Mucosa of stomach (tissue), 1 donor: Measurements from ENCODE around the gene FAM186B.

Source experiments
- H3K27me3 ChIP-seq: one replicate; pipeline ENCODE4 v1.7.0; 2013; ENCODE audit warnings: mild to moderate bottlenecking, low read length; ENCODE audit not compliant: control insufficient read depth, insufficient read depth
- H3K36me3 ChIP-seq: one replicate; pipeline ENCODE4 v1.7.0; 2013; ENCODE audit warnings: low read length; ENCODE audit not compliant: control insufficient read depth, insufficient read depth
- H3K4me1 ChIP-seq: one replicate; pipeline ENCODE4 v1.7.0; 2013; ENCODE audit warnings: mild to moderate bottlenecking, low read length; ENCODE audit not compliant: control insufficient read depth, insufficient read depth
- H3K4me3 ChIP-seq: one replicate; pipeline ENCODE4 v1.7.0; 2013; ENCODE audit warnings: low read length
- H3K9ac ChIP-seq: one replicate; pipeline ENCODE4 v1.7.0; 2013; ENCODE audit warnings: mild to moderate bottlenecking, low read length, moderate library complexity
- H3K9me3 ChIP-seq: one replicate; pipeline ENCODE4 v1.7.0; 2013; ENCODE audit warnings: mild to moderate bottlenecking, low read length, moderate library complexity; ENCODE audit not compliant: control insufficient read depth
- donor health status: Pancreatic carcinoma.

The FAM186B gene

DNA sequence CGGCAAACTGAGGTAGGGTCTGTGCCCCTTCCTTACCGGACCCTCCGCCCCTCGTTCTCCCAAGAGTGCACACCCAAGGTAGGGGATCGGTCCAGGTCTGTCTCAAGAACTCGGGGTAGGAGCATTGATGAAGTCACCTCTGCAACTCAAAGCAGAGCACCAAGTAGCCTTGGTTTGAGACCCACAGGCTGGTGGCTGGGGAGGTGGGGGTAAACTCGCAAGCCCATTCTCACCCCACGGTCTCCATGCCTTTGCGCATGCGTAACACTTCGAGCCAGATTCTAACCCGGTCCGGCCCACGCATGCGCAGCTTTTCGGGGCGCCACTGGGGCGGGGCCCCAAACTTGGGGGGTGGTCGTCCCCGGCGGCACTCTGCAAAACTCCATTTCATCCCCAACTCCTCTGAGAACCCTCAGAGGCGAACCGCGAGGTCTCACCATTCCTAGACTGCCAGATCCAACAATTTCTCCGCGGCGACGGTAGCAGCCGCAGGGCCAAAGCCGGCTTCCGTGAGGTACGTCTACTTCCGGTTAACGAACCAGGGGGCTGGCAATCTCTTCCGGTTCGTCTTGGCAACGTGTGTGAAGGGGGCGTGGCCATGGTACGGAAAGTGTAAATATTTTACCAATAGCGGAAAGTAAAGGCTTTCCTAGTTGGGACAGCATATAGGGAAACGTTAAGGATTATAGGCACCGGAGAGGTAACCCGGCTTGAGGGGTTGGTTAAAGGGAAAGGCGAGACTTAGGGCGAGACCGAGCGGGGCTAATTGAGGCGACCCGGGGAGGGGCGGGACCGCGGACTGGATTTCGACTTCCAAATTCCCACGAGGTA lies 37.6 kb downstream of the FAM186B start, which contains the start of gene MCRS1:
Gene MCRS1, minus strand, starts transcription at position 532 of the 831 bp plus-strand sequence. CDS start 1,411 bp downstream, outside the sequence.
- Histone ChIP-seq H3K4me3 (peak within 1 kb of the TSS; percentile 81), H3K36me3 (peaks cover 14% of the 10 kb centered on the region), H3K9ac (peak within 1 kb of the TSS; percentile 74), H3K9me3 (no peaks in the 10 kb centered on the region), H3K4me1 (peaks cover 14% of the 10 kb centered on the region), H3K27me3 (no peaks in the 10 kb centered on the region)

DNA sequence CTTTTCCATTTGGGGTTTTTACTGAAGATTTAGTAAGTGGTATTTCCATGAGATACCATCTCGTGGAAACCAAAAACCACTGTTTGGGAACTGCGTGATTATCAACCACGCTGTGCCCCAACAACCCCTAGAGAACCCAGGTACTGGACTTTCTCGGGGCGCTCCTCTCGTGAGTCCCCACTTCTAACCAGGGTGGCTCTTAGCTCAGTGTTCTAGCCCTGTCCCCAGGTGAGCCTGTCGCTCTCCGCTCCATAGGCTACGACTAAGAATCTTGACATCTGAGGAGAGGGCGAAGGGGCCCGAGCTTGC lies 38.2 kb downstream of the FAM186B start:
- Histone ChIP-seq H3K27me3 (no peaks in the 10 kb centered on the region), H3K9me3 (no peaks in the 10 kb centered on the region), H3K4me1 (peaks cover 14% of the 10 kb centered on the region), H3K36me3 (peaks cover 18% of the 10 kb centered on the region), H3K4me3 (peak overlapping the region; percentile 81), H3K9ac (peak overlapping the region; percentile 74)

DNA sequence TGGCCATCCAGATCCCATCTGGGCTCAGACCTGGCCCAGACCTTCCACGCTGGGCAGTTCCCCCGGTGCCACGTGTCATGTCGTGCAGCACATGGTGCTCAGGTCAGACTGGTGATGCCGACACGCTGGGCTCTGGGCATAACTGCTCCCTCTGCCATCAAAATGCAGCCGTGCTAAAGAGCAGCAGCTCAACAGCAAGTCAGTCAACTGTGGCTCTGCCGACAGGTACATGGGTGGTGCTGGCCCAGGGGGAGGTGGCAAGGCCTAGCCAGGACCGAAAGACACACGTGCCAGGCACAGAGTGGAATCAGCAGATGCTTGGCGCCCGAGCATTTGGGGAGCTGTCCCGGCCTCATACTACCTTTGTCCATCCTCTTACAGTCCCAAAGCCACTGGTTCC lies 39.1 kb downstream of the FAM186B start:
- Histone ChIP-seq H3K9me3 (no peaks in the 10 kb centered on the region), H3K27me3 (no peaks in the 10 kb centered on the region), H3K36me3 (peaks cover 23% of the 10 kb centered on the region), H3K4me3 (no peak overlapping the region), H3K9ac (peak overlapping the region; percentile 74), H3K4me1 (peaks cover 14% of the 10 kb centered on the region)

DNA sequence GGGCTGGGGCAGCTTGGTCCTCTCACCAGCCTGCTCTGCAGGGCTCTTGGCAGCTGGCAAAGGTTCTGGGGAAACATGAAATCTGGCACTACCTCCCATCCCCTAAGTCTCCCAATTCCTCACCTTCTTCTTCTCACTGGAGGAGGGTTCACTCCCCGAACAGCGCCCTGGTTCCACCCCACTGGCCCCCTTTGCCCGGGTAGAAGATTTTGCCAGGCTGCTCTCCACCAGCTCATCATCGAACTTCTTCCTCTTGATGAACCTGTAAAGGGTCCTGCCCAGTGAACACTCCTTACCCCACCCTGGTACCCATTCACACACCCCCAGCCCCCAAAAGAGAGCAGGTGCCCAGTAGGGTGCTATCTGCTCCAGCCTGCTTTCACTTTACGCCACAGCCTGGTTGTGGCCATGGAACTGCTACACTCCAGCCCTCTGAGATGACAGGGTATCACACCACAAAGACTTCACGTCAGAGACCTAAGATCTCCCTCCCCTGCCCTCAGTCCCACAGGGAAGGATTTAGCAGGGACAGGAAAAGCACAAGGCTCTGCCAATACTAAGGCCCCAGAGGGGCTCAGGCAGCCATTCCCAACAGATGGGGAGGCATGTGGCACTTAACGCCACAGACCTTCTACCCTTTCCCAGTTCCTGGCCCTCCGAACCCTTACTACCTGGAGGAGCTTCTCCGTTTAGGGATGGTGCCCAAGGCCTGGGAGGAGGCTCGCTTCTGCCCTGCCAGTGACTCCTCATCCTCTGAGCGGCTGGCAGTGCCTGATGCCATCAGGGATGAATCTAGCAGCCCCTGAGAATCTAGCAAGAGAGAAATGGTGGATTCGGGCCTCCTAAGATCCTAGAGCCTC lies 39.8 kb downstream of the FAM186B start:
- no peak overlapping the region for H3K9ac ChIP-seq
- H3K9me3 ChIP-seq = no peaks in the 10 kb centered on the region
- no peak overlapping the region for H3K4me3 ChIP-seq
- peaks cover 30% of the 10 kb centered on the region for H3K36me3 ChIP-seq
- no peaks in the 10 kb centered on the region for H3K27me3 ChIP-seq
- H3K4me1 ChIP-seq = peaks cover 14% of the 10 kb centered on the region

DNA sequence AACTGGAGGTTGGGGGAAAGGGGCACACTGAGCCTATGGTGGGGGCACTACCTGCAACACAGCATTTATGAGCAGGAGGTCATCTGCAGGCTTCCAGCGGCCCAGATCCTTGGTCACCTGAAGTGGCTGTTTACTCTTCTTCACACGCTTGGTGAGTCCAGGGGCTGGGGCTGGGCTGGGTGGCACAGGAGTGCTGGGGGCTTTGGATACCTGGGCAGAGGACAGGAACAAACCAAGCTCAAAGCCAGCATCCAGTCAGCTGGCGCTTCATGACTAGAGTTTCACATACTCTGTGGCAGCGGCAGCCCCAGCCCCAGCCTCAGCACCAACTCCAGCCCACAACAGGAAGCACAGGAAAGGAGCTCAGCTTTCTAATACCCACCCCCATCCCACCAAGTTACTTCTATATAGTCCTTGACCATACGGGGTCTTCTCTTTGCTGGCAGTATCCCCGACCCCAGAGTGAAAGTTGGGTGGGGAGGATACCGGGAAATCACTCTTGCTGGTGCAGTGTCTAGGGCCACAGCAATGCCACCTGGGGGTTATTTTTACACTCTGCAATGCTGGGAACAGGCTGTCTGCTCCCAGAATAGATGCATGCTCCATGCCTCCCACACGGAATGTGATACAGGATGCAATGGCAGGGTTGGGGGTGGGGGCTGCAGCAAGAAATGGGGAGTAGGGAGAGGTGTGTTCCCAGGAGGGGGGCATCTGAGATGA lies 40.6 kb downstream of the FAM186B start:
- Histone ChIP-seq H3K36me3 (peaks cover 38% of the 10 kb centered on the region), H3K27me3 (no peaks in the 10 kb centered on the region), H3K4me3 (no peak overlapping the region), H3K9me3 (no peaks in the 10 kb centered on the region), H3K4me1 (peaks cover 14% of the 10 kb centered on the region), H3K9ac (no peak overlapping the region)

DNA sequence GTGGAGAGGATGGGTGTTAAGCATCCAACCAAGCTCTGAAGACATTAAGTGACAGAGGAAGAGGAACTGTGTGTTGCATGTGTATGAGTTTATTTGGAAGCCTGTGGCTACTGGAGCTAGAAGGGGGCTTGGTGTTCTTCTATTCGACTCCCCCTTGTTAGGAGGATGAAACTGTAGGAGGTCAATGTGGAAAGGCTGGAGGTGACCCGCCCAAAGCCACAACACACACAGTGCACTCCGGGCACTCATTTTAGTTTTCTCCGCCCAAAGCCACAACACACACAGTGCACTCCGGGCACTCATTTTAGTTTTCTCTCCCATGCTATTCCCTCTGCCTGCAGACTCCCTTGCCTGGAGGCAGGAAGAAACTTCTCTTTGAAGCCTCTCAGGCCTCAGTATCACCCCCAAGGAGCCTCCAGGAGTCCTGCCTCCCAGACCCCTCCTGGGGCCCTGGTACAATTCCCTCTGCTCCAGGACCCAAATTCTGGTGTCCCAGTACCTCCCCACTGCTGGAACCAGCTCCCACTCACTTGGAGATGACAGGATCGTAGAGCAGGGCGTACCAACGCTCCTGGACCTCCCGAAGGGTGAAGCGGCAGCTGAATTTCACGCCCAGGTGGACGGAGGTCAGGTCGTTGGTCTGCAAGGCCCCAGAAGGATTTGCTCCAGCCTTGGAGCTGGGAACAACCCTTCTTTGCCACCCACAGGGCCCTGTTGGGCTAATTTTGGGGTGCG lies 41.3 kb downstream of the FAM186B start:
- Histone ChIP-seq H3K4me3 (no peak overlapping the region), H3K27me3 (no peaks in the 10 kb centered on the region), H3K9me3 (no peaks in the 10 kb centered on the region), H3K9ac (no peak overlapping the region), H3K36me3 (peaks cover 43% of the 10 kb centered on the region), H3K4me1 (peaks cover 14% of the 10 kb centered on the region)

DNA sequence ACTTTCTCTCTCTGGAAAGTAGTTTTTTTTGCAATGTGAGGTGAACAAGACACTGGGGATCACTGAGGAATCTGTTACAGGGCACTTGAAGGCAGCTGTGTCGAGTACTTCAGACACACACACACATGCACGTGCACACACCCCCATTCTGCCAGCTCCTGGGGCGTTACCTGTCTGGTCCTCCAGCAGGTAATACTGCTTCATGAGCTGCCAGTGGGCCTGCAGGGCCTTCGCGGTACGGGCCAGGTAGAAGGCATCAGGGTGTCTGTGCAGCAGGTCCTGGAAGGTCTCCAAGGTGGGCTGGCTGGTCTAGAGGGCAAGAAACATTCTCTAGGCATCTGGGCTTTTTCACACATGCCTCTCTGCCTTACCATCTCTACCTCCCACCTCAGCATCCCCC lies 42.6 kb downstream of the FAM186B start:
- Histone ChIP-seq H3K4me1 (peaks cover 11% of the 10 kb centered on the region), H3K36me3 (peaks cover 50% of the 10 kb centered on the region), H3K9ac (no peak overlapping the region), H3K9me3 (no peaks in the 10 kb centered on the region), H3K27me3 (no peaks in the 10 kb centered on the region), H3K4me3 (no peak overlapping the region)

DNA sequence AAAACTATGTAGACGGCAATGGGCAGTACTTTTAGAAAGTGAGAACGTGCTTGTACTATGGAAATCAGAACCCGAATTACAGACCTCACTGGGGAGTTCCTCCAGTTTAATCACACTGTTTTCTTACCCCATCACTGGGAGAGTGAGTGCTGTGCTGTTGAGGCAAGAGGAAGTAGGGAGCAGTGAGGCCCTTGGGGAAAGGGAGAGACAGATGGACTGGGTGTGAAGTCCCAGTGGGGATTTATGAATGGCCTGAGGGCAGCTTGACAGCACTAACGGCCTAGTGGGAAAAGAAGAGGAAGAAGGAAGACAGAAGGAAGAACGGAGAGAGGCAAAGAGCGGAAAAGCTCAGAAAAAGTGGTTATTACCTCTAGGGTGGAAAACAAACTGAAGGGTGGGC lies 43.2 kb downstream of the FAM186B start:
- no peak overlapping the region for H3K9ac ChIP-seq
- peaks cover 11% of the 10 kb centered on the region for H3K4me1 ChIP-seq
- H3K36me3 ChIP-seq = peaks cover 50% of the 10 kb centered on the region
- no peaks in the 10 kb centered on the region for H3K27me3 ChIP-seq
- no peak overlapping the region for H3K4me3 ChIP-seq
- H3K9me3 ChIP-seq = no peaks in the 10 kb centered on the region

DNA sequence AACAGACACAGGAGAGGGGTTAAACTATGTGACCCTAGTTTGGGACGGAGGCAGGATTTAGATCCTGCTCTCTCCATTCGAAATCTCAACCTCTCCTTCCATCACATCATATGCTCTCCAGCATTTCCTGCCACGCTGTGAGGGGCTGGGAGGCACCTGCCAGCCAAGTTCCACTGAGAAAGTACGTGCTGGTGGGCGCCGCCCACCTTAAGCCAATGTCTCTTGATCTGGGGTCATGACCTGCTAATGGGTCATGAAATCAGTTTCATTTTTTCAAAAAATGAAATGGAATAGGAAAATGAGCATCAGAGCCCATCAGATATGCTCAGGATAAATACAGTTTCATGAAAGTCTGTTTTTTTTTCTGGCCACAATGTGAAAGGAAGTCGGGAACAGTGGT lies 44.7 kb downstream of the FAM186B start:
- H3K36me3 ChIP-seq = peaks cover 50% of the 10 kb centered on the region
- H3K27me3 ChIP-seq = no peaks in the 10 kb centered on the region
- H3K9me3 ChIP-seq = no peaks in the 10 kb centered on the region

DNA sequence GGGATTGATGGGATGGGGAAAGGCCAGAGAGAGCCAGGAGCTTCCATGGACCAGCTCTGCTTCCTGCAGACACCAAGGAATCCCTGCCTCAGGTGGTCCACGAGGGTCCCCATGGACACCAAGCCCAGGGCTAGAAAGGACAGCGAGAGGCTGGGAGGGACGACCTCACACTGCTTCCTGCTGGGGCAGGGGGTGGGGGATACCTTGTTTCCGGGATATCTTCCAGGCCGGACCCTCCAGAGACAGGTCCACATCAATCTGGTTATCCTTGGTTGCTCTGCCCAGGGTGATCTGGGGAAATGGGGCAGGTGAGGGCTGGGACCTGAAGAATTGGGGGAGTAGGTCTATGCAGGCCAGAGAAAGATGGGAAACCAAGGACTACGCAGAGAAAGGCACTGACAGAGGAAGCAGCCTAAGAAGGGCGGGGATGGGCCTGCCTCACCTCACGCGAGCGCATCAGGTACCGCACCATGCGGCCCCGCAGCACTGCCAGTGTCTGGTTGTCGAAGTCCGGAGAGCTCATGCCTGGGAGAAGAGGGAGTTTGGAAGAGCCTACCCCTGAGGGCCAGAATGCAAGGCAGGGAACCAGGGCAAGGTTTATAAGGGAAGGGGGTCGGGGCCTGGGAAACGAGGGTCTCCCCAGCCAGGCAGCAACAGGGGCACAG lies 46.3 kb downstream of the FAM186B start:
- H3K36me3 ChIP-seq = peaks cover 44% of the 10 kb centered on the region
- no peak overlapping the region for H3K4me3 ChIP-seq
- H3K4me1 ChIP-seq = no peaks in the 10 kb centered on the region
- no peaks in the 10 kb centered on the region for H3K9me3 ChIP-seq
- H3K9ac ChIP-seq = no peak overlapping the region
- H3K27me3 ChIP-seq = no peaks in the 10 kb centered on the region

More for the DNA sequence above, 44.7 kb downstream of the FAM186B start:
- H3K4me3 ChIP-seq = no peak overlapping the region
- H3K4me1 ChIP-seq = no peaks in the 10 kb centered on the region
- H3K9ac ChIP-seq = no peak overlapping the region

DNA sequence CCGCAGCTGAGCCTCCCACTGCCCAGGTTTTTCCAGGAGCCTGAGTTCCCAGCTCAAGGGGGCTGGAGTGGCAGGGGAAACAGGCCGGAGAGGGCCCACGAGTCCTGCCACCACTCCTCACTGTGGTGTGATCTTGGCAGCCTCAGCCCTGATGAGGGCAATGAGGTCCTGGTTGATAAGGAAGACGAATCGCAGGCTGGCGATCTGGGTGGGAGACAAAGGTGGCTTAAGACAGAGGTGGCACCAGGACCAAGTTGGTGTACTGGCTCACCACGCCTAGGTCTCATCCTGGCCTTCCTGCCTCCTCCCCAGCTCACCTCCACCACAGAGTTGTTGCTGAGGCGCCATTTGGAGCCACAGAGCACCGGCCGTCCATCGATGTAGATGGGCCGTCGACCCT lies 46.9 kb downstream of the FAM186B start:
- H3K27me3 ChIP-seq = no peaks in the 10 kb centered on the region
- no peak overlapping the region for H3K9ac ChIP-seq
- no peaks in the 10 kb centered on the region for H3K9me3 ChIP-seq
- peaks cover 42% of the 10 kb centered on the region for H3K36me3 ChIP-seq
- no peaks in the 10 kb centered on the region for H3K4me1 ChIP-seq
- H3K4me3 ChIP-seq = no peak overlapping the region
